GM19043 (cell line): ENCODE data around the gene DIO1.
"Not testable (repeated sequence)": the region's sequence is repeated elsewhere in the genome, so short reads cannot be mapped to it uniquely, and the experiment has no call there.

ENCODE experiments used
- ATAC-seq: cut with Tn5 transposase; IDR thresholded peaks from one replicate; pipeline ENCODE4 v1.9.1; 2021; ENCODE audit warnings: low read depth; ENCODE audit not compliant: unreplicated experiment

Gene DIO1

DNA sequence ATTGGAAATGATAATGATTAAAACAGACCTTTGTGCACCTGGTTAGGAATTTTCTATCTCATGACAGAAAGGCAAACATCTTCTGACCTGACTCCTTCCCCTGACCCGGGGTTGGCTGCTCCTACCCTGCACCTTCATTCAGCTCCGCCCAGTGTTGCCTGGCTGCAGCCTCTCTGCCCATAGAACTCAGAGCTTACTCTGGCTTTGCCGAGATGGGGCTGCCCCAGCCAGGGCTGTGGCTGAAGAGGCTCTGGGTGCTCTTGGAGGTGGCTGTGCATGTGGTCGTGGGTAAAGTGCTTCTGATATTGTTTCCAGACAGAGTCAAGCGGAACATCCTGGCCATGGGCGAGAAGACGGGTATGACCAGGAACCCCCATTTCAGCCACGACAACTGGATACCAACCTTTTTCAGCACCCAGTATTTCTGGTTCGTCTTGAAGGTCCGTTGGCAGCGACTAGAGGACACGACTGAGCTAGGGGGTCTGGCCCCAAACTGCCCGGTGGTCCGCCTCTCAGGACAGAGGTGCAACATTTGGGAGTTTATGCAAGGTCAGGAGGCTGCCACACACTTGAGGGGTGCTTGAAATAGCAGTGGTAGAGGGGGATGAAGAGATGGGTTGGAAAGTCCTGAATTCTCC is at the start of gene DIO1:
TSS of gene DIO1 (plus strand) at position 189 of the 638 bp plus-strand sequence. CDS start at position 213, 24 bp downstream.
- no peak for ATAC-seq

DNA sequence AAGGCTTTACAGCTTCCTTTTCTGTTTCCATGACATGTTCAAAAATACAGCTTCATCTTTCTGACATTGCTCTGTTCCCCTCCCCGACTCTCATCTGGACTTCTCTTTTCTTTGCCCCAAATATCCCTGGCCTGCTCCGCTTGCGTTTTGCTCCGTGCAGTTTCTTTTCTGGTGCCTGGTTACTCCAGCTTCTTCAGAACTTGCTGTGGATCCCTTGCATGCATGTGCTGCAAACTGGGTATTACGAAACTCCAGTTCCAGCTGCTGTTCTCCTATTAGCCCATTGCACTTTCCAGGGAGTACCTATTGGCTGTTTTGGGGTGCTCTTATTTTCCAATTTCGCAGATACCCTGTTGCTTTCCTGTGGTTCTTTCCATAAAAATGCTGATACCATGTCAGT is 46.0 kb upstream of the DIO1 start:
- no peak for ATAC-seq

DNA sequence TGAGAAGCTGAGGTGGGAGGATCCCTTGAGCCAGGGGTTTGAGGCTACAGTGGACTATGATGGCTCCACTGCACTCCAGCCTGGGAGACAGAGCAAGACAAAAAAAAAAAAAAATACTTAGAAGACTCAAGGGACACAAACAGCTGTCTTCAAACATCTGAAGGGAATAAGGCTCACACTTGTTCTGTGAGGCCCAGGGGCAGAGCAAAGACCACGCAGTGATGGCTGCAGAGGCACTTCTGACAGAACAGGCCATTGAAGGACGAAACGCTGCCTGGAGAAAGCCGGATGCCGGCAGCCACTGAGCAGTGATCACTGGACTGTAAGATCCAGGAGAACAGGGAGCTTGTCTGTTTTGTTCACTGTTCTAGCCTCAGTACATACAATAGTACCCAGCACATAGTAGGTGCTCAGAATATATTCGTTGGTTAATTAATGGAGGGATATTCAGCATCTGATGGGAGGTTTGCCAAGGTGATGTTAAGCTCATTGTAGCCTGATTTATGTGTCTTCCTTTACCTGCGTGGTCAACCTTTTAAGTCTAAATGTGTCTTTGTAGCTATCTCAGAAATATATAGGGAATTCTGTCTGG is 43.8 kb upstream of the DIO1 start:
- no peak for ATAC-seq

DNA sequence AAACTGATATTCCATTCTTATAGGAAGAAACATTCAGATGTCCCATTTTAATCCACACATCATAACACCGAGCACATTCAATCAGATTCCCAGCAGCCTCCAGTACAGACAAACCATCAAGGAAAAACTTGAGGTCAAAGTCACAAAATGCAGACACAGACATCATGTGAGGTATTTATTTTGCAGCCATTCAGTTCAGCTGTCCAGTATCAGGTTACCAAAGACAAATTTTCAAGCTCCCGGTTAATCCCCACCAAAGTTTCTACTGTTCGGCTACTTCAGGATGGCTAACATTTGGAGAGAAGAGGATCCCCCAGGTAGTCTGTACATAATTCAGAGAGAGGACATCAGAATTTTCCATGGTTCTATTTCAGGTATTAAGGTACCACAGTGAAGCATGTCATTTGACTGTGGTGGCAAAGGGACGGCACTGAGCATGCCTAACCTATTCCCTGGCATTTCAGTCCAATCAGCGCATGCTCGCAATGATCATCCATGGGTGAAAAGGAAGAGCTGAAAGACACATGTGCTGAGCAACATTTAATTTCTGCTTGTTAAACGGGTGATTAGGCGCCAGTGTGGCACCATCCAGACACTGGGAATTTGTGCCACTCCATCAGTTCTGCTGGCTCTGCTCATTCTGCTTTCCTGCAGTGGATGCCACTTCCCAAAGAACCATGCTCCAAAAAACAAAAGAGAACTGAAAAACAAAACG is 42.3 kb upstream of the DIO1 start:
- no peak for ATAC-seq

DNA sequence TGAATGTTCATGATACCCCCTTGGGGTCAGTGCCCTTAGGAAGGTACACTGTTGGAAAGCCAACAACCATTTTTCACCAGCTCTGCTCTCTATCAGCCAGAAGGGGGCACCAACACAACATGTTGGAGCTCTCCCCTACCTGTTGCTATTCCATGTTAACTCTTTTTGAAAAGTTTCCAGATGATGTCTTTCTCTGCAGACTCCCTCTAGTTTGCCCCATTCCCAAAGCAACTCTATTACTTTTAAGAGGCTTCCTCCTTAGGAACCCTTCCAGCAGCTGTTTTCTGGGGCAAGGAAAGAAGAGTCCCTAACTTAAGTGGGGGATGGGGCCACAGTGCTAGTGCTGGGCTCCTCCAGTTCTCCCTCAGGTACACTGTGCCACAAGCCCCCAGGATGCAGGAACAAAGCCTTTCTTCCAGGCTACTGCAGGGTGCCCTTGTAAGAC is 33.0 kb upstream of the DIO1 start:
- ATAC-seq = peak; percentile 55

DNA sequence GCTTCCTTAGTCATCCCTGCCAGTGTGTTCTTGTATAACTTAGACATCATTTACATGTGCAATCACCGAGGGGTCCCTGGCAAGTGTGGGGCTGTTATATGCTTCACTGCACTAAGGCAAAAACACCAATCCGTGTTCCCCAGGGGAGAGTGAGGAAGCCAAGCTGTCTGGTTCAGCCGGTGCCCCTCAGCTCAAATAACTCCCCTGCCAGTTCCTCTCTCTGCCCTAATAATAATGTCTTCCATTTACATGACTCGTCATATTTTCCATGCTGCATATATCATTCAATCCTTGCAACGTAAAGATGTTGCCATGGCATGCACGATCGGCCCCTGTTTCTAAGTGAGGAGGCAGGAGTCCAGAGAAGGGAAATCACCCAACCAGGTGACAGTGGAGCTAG is 31.5 kb upstream of the DIO1 start:
- no peak for ATAC-seq

DNA sequence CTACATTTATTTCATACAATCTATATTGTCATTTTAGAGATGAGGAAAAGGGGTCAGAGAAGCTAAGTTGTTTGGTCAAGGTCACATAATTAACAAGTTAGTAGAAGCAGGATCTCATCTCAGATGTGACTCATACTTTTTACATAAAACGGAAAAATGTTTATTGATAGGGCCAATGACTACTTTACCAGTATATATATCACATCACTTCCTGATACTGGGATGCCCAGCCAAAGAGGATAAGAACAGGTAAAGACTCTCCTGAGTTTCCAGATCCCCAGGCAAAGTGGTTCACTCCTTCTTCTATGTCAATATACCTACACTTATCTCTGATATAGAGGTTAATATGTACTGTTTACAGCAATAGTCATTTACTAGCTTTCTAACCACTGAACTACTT is 25.4 kb upstream of the DIO1 start:
- no peak for ATAC-seq

DNA sequence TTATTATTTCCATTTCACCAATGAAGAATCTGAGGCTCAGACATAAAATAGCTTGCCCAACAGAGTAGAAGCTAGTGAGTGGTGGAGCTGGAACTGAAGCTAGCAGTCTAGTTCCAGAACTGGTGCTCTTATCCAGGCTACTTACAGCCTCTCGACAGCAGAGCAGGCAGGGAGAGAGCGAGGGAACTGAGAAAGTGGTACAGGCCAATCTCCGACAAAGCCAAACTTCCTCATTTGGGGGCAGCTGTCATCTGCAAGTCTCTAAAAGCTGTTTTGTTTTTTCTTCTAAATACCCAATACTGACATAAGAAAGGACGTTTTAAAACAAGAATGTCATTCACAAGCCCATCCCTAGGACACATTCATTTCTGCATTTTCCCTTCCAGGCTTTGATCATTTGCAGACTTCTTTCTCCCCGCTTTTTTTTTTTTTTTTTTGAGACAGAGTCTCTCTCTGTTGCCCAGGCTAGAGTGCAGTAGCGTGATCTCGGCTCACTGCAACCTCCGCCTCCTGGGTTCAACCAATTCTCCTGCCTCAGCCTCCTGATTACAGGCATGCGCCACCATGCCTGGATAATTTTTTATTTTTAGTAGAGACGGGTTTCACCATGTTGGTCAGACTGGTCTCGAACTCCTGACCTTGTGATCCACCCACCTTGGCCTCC is 24.4 kb upstream of the DIO1 start:
- no peak for ATAC-seq

DNA sequence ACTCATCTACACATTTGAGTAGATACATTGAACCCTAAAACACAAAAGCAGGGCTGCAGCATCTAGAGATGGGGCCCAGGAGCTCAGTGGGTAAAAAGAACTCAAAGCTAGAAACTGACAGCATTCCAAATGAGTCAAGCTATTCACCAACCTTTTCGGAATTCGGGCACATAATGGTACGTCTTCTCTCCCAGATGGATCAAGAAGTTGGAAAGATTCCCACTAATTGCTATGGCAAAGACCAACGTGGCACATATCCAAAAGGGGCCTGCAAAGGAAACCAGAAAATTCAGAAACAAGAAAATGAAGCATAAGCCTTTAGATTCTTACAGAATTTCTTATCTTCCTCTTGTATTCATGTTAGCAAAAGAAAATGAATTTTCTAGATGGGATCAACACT is 22.8 kb upstream of the DIO1 start:
- ATAC-seq = no peak

DNA sequence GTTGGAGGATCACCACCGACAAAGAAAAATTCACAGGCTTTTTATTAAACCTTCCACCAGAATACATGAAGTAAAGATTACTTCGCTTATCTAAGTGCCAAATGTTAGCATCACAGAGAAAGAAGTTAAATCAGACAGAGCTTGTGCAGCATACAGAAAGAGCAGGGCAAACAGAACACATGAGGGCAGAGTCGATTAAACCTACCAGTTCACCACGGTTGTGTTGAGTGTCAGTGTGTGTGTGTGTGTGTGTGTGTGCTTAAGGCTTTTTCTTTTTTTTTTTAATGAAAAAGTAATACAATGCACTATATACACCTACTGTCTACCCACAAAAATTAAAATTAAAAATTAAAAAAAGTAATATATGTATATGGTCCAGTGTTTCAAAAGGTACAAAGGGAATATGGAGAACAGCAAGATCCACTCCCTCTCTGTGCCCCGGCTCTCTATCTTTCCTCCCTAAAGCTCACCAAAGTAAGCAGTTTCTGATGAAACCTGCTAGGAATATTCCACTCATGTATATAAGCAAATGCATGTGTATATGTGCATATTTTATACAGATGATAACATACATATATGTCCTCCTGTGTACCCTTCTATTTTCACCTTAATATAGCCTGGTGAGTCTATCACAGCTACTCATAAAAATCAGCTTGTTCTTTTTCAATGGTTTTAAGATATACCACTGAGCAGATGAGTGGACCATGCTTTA is 22.1 kb upstream of the DIO1 start:
- no peak for ATAC-seq

DNA sequence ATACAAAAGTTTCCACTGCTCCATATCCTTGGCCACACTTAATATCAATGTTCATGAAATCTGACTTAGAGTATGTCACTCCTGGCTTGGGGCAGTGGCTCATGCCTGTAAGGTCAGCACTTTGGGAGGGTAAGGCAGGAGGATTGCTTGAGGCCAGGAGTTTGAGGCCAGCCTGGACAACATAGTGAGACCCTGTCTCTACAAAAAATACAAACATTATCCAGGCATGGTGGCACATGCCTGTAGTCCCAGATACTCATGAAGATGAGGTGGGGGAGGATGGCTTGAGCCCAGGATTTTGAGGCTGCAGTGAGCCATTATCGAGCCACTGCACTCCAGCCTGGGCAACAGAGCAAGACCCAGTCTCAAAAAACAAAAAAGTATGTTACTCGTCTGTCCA is 18.8 kb upstream of the DIO1 start:
- ATAC-seq = not testable (repeated sequence)

DNA sequence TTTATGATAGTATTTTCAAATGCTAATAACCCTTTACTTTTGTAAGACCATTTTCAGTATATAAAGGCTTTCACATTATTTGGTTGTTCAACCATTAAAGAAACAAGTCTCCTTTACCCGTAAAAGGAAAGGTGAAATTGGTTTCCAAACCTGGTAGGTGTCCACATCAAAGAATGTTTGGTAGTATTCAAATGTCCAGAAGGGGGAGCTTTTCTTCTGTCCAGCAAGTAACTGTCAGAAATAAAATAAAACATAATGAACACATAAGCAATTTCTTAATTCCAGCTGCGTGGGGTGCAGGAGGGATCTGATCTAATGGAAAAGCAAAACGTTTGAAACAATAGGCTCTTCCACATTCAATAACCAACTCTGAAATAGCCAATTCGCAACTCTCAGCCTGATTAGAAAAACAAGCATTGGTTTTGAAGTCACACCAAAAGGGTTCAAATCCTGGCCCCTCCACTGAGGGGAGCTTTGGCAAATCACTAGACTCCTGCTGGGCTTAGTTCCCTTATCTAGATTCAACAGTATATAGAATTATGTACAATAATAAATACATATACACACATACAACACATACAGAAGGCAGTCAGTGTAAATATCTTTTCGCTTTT is 15.4 kb upstream of the DIO1 start:
- no peak for ATAC-seq

DNA sequence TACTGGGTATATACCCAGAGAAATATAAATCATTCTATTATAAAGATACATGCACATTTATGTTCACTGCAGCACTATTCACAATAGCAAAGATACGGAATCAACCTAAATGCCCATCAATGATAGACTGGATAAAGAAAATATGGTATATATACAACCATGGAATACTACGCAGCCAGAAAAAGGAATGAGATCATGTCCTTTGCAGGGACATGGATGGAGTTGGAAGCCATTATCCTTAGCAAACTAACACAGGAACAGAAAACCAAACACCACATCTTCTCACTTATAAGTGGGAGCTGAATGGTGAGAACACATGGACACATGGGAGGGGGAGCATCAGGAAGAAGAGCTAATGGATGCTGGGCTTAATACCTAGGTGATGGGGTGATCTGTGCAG is 12.1 kb upstream of the DIO1 start:
- ATAC-seq = not testable (repeated sequence)

DNA sequence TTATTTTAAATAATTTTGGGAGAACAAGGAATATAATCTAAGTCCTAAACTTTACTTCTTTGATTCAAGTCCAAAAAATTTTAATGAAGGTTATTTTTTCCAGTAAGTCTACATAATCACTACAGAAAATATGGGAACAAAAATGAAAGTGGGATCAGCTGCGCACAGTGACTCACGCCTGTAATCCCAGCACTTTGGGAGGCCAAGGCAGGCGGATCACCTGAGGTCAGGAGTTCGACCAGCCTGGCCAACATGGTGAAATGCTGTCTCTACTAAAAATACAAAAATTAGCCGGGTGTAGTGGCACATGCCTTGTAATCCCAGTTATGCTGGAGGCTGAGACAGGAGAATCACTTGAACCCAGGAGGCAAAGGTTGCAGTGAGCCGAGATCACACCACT is 10.4 kb upstream of the DIO1 start:
- ATAC-seq = not testable (repeated sequence)

DNA sequence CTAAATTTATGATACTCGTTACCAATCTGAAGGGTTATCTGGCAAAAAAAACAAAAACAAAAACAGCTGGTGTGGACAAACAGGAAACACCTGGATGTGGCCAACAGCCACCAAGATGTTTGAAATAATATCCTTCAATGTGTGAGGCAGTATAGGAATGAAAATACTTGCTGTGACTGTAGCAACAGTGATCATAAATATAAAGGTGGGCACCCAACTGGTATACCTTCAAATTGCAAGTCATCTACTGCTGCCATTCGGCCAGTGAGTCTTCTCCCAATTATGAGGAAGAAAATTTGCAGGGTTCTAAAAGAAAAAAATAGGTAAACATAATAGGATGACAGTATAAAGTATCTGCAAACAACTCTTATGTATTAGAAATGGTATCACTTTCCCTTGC is 5.3 kb upstream of the DIO1 start:
- no peak for ATAC-seq

DNA sequence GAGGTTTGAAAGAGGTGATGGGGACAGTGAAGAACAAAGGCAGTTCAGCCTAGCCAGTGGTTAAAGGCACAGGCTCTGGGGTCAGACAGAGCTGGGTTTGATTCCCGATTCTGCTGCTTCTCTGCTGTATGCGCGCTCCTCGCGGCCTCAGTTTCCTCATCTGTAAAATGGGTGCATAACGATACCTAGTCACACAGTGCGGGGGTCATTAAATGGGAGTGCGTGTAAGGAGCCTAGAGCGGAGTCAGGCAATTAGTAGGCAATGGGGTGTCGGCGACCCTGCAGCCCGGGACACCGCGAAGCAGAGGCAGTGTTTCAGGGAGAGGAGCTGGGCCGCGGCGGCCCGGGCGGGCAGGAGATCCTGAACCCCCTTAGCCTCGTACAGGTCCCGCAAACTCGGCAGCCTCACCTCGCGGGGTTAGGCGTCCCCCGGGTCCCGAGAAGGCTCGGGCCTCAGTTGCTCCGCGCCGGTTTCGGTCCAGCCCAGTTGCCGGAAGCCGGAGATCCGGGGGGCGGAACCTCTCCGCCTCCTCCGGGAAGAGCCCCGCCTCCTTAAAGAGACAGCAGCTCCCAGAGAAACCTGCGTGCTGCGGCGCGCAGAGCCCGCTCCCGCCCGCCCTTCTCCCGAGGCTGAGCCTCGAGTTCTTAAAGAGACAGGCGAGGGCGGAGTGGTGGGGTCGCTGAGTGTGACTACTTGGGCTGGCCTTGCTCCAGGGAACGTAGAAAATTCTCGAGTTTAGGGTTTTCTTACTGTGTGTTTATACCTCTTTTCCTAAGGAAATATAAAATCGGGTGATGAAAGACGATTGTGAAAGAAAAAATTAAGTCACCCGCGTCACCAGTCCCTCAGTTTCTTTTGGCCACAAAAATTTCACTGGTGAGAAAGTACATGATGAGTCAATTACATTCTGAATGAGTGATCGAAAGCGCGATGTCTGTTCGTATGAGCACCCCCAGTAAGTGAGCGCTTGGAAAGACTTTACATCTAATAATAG is 4.4 kb upstream of the DIO1 start, which contains the start of gene YIPF1:
TSS of gene YIPF1 (minus strand) at position 494 of the 995 bp plus-strand sequence. CDS start 860 bp downstream, outside the sequence.
- peak; percentile 91 for ATAC-seq

DNA sequence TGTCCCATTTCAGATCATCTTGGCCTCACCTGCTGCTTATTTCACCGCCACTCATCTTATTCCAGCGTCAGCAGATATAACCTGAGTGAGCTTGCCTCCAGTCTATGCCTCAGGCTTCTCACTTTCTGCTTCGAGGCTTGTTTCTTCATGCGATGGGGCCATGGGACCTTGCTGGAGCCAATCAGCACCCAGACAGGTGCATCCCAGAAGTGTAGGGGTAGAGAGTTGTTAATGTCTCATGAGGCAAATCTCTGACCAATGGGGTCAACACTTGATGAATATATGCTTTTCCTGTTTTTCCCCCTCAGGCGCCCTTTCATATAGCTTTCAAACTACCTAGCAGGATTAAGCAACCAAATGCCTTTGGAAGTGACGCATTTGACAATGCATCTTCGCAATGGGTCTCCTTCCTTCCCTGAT is 3.5 kb upstream of the DIO1 start:
- ATAC-seq = no peak

DNA sequence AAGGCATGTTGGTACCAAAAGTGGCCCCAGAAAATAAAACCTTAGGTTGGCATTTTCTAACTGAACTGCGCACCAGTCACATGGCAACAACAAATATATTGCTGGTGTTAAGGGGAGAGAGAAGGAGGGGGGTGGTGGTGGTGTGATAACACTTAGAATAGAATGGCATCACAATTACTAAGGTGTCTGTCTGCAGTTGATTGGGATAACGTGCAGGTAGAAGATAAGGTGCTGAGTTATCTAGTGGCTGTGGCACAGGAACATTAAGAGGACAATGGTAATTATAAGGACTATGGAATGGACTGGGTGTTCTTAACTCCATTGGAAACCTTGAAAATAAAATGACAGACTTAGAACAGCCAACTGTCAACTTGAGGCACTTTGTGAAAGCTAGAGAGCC is 3.0 kb upstream of the DIO1 start:
- no peak for ATAC-seq

DNA sequence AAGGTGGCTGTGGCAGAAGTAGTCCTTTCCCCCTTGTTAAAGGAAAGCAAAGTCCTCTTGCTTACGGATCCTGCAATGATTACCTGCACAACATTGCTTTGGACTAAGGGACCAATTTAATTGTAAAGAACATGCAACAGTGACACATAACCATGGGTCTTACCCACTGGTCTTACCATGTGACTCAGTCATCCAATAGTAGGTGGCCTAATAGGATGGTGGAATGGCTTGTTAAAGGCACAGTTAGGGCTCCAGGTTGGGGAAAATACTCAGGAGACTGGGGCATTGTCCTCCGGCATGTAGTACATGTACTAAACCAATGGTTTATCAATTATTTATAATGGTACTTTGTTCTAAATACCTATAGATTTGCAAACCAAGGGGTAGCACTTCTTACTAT is 2.3 kb upstream of the DIO1 start:
- ATAC-seq = no peak
